Prostate gland (tissue), 2 donors: ENCODE data around the gene JTB.

ENCODE experiments used
- CTCF ChIP-seq, 4 experiments: fragments of 200-600 bp in 2 of 4; fragments of 450-650 bp in 2 of 4; sonication (generic) in 2 of 4; IDR thresholded peaks; 1 replicate in 3 of 4; 2 replicates in 1 of 4; pipeline ENCODE4 v1.5.1; 2016 to 2019; ENCODE audit warnings: antibody characterized with exemption in 4 of 4, mild to moderate bottlenecking in 2 of 4, moderate library complexity in 2 of 4
- POLR2A ChIP-seq: fragments of 450-650 bp; IDR thresholded peaks from one replicate; pipeline ENCODE4 v1.6.1; 2016; ENCODE audit warnings: antibody characterized with exemption, mild to moderate bottlenecking

GRCh38 chr1:153978274-153978909 is 918 bp upstream of the JTB start:
- TF ChIP-seq POLR2A (no peak), CTCF (IDR thresholded peaks at IDR 0.05) (no peak)
